ENCODE measurements around the gene RPIA.

DNA sequence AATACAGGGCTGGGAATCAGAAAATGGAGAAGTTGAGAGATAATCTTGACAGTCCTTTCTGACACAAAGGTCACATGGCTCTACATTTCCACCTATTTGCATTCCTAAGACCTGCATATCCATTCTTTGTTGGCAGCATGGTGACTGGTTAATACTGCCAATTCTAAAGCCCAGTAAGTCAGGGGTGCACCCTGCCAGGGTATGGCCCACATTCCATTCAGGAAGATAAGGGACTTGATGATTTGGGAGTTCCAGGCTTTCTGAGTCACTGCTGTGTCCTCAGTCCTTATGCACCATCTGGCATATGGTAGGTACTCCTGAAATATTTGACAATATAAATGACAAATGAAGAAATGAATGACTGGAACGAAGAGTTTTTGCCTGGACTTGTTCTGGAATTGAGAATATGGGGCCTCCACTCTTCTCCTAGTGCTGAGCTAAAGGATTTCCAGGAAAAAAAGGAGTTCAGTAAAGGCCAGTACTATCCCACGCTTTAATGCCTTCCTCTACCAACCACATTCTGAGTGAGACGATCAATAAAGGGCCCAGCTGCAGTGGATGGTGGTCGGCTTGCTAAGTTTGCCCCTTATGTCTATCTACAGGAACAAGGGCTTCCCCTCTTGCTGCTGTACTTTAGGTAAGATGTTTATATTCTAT lies 32.5 kb upstream of the RPIA start:
- TF ChIP-seq, protein P1, sequence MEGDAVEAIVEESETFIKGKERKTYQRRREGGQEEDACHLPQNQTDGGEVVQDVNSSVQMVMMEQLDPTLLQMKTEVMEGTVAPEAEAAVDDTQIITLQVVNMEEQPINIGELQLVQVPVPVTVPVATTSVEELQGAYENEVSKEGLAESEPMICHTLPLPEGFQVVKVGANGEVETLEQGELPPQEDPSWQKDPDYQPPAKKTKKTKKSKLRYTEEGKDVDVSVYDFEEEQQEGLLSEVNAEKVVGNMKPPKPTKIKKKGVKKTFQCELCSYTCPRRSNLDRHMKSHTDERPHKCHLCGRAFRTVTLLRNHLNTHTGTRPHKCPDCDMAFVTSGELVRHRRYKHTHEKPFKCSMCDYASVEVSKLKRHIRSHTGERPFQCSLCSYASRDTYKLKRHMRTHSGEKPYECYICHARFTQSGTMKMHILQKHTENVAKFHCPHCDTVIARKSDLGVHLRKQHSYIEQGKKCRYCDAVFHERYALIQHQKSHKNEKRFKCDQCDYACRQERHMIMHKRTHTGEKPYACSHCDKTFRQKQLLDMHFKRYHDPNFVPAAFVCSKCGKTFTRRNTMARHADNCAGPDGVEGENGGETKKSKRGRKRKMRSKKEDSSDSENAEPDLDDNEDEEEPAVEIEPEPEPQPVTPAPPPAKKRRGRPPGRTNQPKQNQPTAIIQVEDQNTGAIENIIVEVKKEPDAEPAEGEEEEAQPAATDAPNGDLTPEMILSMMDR (IDR thresholded peaks at IDR 0.05): no peak
- no peak for TF ChIP-seq POLR2AphosphoS5 (IDR thresholded peaks at IDR 0.05; ENCODE audit: low read depth, low read length)
- TF ChIP-seq, protein P2, sequence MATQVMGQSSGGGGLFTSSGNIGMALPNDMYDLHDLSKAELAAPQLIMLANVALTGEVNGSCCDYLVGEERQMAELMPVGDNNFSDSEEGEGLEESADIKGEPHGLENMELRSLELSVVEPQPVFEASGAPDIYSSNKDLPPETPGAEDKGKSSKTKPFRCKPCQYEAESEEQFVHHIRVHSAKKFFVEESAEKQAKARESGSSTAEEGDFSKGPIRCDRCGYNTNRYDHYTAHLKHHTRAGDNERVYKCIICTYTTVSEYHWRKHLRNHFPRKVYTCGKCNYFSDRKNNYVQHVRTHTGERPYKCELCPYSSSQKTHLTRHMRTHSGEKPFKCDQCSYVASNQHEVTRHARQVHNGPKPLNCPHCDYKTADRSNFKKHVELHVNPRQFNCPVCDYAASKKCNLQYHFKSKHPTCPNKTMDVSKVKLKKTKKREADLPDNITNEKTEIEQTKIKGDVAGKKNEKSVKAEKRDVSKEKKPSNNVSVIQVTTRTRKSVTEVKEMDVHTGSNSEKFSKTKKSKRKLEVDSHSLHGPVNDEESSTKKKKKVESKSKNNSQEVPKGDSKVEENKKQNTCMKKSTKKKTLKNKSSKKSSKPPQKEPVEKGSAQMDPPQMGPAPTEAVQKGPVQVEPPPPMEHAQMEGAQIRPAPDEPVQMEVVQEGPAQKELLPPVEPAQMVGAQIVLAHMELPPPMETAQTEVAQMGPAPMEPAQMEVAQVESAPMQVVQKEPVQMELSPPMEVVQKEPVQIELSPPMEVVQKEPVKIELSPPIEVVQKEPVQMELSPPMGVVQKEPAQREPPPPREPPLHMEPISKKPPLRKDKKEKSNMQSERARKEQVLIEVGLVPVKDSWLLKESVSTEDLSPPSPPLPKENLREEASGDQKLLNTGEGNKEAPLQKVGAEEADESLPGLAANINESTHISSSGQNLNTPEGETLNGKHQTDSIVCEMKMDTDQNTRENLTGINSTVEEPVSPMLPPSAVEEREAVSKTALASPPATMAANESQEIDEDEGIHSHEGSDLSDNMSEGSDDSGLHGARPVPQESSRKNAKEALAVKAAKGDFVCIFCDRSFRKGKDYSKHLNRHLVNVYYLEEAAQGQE (IDR thresholded peaks at IDR 0.05; ENCODE audit: insufficient read depth in 1 of 2, low read depth in 2 of 2, low read length in 1 of 2): no peak
- no peak for TF ChIP-seq SIN3A (IDR thresholded peaks at IDR 0.05; ENCODE audit: borderline replicate concordance, insufficient read depth, low read depth, low read length)
- no peak for TF ChIP-seq TCF7L2 (IDR thresholded peaks at IDR 0.05; ENCODE audit: low read depth, low read length)

Measured in Panc1 (cell line).